Right atrium auricular region (tissue), 2 donors: ENCODE results near the gene CHSY3. TPM values are rescaled to one million over a fixed set of nuclear protein-coding genes. Genes with fewer than 3 reads are reported as not detected.
A peak's percentile ranks its signal among the peaks of the same experiment; 100 is the strongest.

Experiments
- DNase-seq: peaks from one replicate; pipeline ENCODE4 v3.0.0-alpha.2; 2019; ENCODE audit warnings: low spot score
- H3K27ac ChIP-seq, 2 donors: fragments of 200-600 bp; sonication (generic); 1 replicate in 1 of 2; 2 replicates in 1 of 2; pipeline ENCODE4 v1.5.1; 2016 to 2019
- H3K27me3 ChIP-seq, 2 donors: fragments of 200-600 bp; sonication (generic); one replicate each; pipeline versions ENCODE4 v1.5.1 to v1.6.0; 2017 to 2019
- H3K36me3 ChIP-seq: fragments of 200-600 bp; sonication (generic); one replicate; pipeline ENCODE4 v1.5.1; 2016
- H3K4me1 ChIP-seq, 2 donors: fragments of 200-600 bp; sonication (generic); one replicate each; pipeline versions ENCODE4 v1.5.1 to v1.6.0; 2017 to 2019
- H3K4me3 ChIP-seq, 2 donors: fragments of 200-600 bp; sonication (generic); 1 replicate in 1 of 2; 2 replicates in 1 of 2; pipeline ENCODE4 v1.5.1; 2017 to 2019; ENCODE audit warnings: mild to moderate bottlenecking in 1 of 2, moderate library complexity in 1 of 2
- H3K9me3 ChIP-seq, 2 donors: fragments of 200-600 bp; sonication (generic); one replicate each; pipeline ENCODE4 v1.5.1; 2019
- CTCF ChIP-seq, 2 donors: fragments of 200-600 bp; sonication (generic); IDR thresholded peaks; one replicate each; pipeline ENCODE4 v1.5.1; 2019; ENCODE audit warnings: antibody characterized with exemption in 2 of 2
- total RNA-seq, 2 donors: library from RNA; depleted of rRNA; stranded (reverse); fragments of >200 nt; gene quantifications; one replicate each; pipeline ENCODE4 v1.1.0, GENCODE V29; 2016

The CHSY3 gene
- 1 to 10 TPM; 2.5 TPM for total RNA-seq

GRCh38 chr5:129904102-129904666 lies at the start of gene CHSY3:
CHSY3 (plus strand) TSS chr5:129904465.
- H3K9me3 ChIP-seq: no peaks in the 10 kb centered on the region
- H3K4me1 ChIP-seq: peaks cover 0 to 23% of the 10 kb centered on the region in 2 donors
- peak; percentile 79 for DNase-seq
- TF ChIP-seq CTCF (IDR thresholded peaks at IDR 0.05): peak in 1 of 2 donors; percentile 47
- H3K27ac ChIP-seq: peak within 1 kb of the TSS; percentile 85 to 86
- H3K27me3 ChIP-seq: no peaks in the 10 kb centered on the region
- no peaks in the 10 kb centered on the region for H3K36me3 ChIP-seq
- H3K4me3 ChIP-seq: peak within 1 kb of the TSS; percentile 65 to 84

GRCh38 chr5:129856325-129856724 lies 47.9 kb upstream of the CHSY3 start:
- Histone ChIP-seq H3K4me3 (no peak overlapping the region), H3K4me1 (peaks cover 0 to 8% of the 10 kb centered on the region in 2 donors), H3K36me3 (no peaks in the 10 kb centered on the region), H3K27me3 (no peaks in the 10 kb centered on the region), H3K27ac (no peak overlapping the region), H3K9me3 (no peaks in the 10 kb centered on the region)
- DNase-seq: no peak
- no peak for TF ChIP-seq CTCF (IDR thresholded peaks at IDR 0.05)

GRCh38 chr5:129857116-129857515 lies 47.1 kb upstream of the CHSY3 start:
- DNase-seq: no peak

GRCh38 chr5:129858131-129858675 lies 46.1 kb upstream of the CHSY3 start:
- DNase-seq: no peak
- Histone ChIP-seq H3K36me3 (no peaks in the 10 kb centered on the region), H3K27ac (no peak overlapping the region), H3K27me3 (no peaks in the 10 kb centered on the region), H3K4me3 (no peak overlapping the region), H3K9me3 (no peaks in the 10 kb centered on the region), H3K4me1 (peaks cover 0 to 8% of the 10 kb centered on the region in 2 donors)
- TF ChIP-seq CTCF (IDR thresholded peaks at IDR 0.05): no peak

More at GRCh38 chr5:129857116-129857515, 47.1 kb upstream of the CHSY3 start:
- H3K9me3 ChIP-seq: no peaks in the 10 kb centered on the region
- H3K4me3 ChIP-seq: no peak overlapping the region
- no peak overlapping the region for H3K27ac ChIP-seq
- no peak for TF ChIP-seq CTCF (IDR thresholded peaks at IDR 0.05)
- no peaks in the 10 kb centered on the region for H3K27me3 ChIP-seq
- H3K4me1 ChIP-seq: peaks cover 0 to 8% of the 10 kb centered on the region in 2 donors
- H3K36me3 ChIP-seq: no peaks in the 10 kb centered on the region

GRCh38 chr5:129884322-129884721 lies 19.9 kb upstream of the CHSY3 start:
- Histone ChIP-seq H3K27ac (no peak overlapping the region), H3K36me3 (no peaks in the 10 kb centered on the region), H3K4me1 (no peaks in the 10 kb centered on the region), H3K9me3 (no peaks in the 10 kb centered on the region), H3K4me3 (no peak overlapping the region), H3K27me3 (no peaks in the 10 kb centered on the region)
- TF ChIP-seq CTCF (IDR thresholded peaks at IDR 0.05): no peak
- no peak for DNase-seq

- Histone ChIP-seq H3K36me3 (no peaks in the 10 kb centered on the region), H3K4me3 (no peak overlapping the region), H3K27ac (no peak overlapping the region), H3K27me3 (no peaks in the 10 kb centered on the region), H3K4me1 (no peaks in the 10 kb centered on the region), H3K9me3 (no peaks in the 10 kb centered on the region)
- DNase-seq: no peak
- TF ChIP-seq CTCF (IDR thresholded peaks at IDR 0.05): peak in 1 of 2 donors; percentile 72
Observed at GRCh38 chr5:129899454-129899853, 4.8 kb upstream of the CHSY3 start.
